ENCODE results near the gene PCDHA8. TPM values are rescaled to one million over a fixed set of nuclear protein-coding genes. Genes with fewer than 3 reads are reported as not detected.
"Not testable (repeated sequence)": the region's sequence is repeated elsewhere in the genome, so short reads cannot be mapped to it uniquely, and the experiment has no call there.

Gene PCDHA8
- not detected for total RNA-seq

- H3K36me3 Mint-ChIP-seq: peaks cover 5% of the 10 kb centered on the region
- no peak within 1 kb of the TSS for H3K27ac Mint-ChIP-seq
- H3K4me3 Mint-ChIP-seq: no peak within 1 kb of the TSS
- peaks cover 56% of the 10 kb centered on the region for H3K27me3 Mint-ChIP-seq
- no peak for DNase-seq
- peaks cover 17% of the 10 kb centered on the region for H3K9me3 Mint-ChIP-seq
- no peaks in the 10 kb centered on the region for H3K4me1 Mint-ChIP-seq
These were observed at the start of gene PCDHA8 for GRCh38 chr5:140840978-140841962. Gene PCDHA8, plus strand, starts transcription at chr5:140841187. Its CDS starts 135 bp downstream, at chr5:140841322.

- no peak within 1 kb of the TSS for H3K4me3 Mint-ChIP-seq
- no peak within 1 kb of the TSS for H3K27ac Mint-ChIP-seq
- DNase-seq: no peak
- H3K27me3 Mint-ChIP-seq: peaks cover 44% of the 10 kb centered on the region
- peaks cover 30% of the 10 kb centered on the region for H3K9me3 Mint-ChIP-seq
- H3K4me1 Mint-ChIP-seq: no peaks in the 10 kb centered on the region
- peaks cover 15% of the 10 kb centered on the region for H3K36me3 Mint-ChIP-seq
These were observed 46.3 kb upstream of the PCDHA8 start, which contains the start of gene PCDHA2 for GRCh38 chr5:140794595-140795258. Gene PCDHA2, plus strand, starts transcription at chr5:140794852.

GRCh38 chr5:140795259-140795641, 45.7 kb upstream of the PCDHA8 start:
- no peak overlapping the region for H3K27ac Mint-ChIP-seq

GRCh38 chr5:140796072-140796717, 44.8 kb upstream of the PCDHA8 start:
- not testable (repeated sequence) for H3K4me1 Mint-ChIP-seq, DNase-seq, H3K27ac Mint-ChIP-seq, H3K4me3 Mint-ChIP-seq
- H3K36me3 Mint-ChIP-seq: peaks cover 21% of the 10 kb centered on the region
- peaks cover 50% of the 10 kb centered on the region for H3K27me3 Mint-ChIP-seq
- peaks cover 29% of the 10 kb centered on the region for H3K9me3 Mint-ChIP-seq

More at GRCh38 chr5:140795259-140795641, 45.7 kb upstream of the PCDHA8 start:
- no peak for DNase-seq
- H3K4me1 Mint-ChIP-seq: no peaks in the 10 kb centered on the region
- peaks cover 31% of the 10 kb centered on the region for H3K9me3 Mint-ChIP-seq
- peaks cover 18% of the 10 kb centered on the region for H3K36me3 Mint-ChIP-seq
- peaks cover 48% of the 10 kb centered on the region for H3K27me3 Mint-ChIP-seq
- H3K4me3 Mint-ChIP-seq: no peak overlapping the region

GRCh38 chr5:140796718-140797095, 44.3 kb upstream of the PCDHA8 start:
- H3K36me3 Mint-ChIP-seq: peaks cover 24% of the 10 kb centered on the region
- H3K27me3 Mint-ChIP-seq: peaks cover 50% of the 10 kb centered on the region
- H3K27ac Mint-ChIP-seq: no peak overlapping the region
- H3K9me3 Mint-ChIP-seq: peaks cover 28% of the 10 kb centered on the region
- DNase-seq: no peak
- H3K4me1 Mint-ChIP-seq: no peaks in the 10 kb centered on the region
- H3K4me3 Mint-ChIP-seq: no peak overlapping the region

- peaks cover 20% of the 10 kb centered on the region for H3K36me3 Mint-ChIP-seq
- no peak for DNase-seq
- peaks cover 37% of the 10 kb centered on the region for H3K27me3 Mint-ChIP-seq
- no peaks in the 10 kb centered on the region for H3K4me1 Mint-ChIP-seq
- H3K4me3 Mint-ChIP-seq: no peak within 1 kb of the TSS
- no peak within 1 kb of the TSS for H3K27ac Mint-ChIP-seq
- H3K9me3 Mint-ChIP-seq: peaks cover 28% of the 10 kb centered on the region
These were observed 40.0 kb upstream of the PCDHA8 start, which contains the start of gene PCDHA3 for GRCh38 chr5:140800816-140801493. Gene PCDHA3, plus strand, starts transcription at chr5:140801057.

GRCh38 chr5:140801494-140801841, 39.5 kb upstream of the PCDHA8 start:
- no peak overlapping the region for H3K4me3 Mint-ChIP-seq
- H3K27ac Mint-ChIP-seq: no peak overlapping the region
- H3K27me3 Mint-ChIP-seq: peaks cover 42% of the 10 kb centered on the region
- no peaks in the 10 kb centered on the region for H3K4me1 Mint-ChIP-seq
- H3K36me3 Mint-ChIP-seq: peaks cover 20% of the 10 kb centered on the region
- peaks cover 28% of the 10 kb centered on the region for H3K9me3 Mint-ChIP-seq
- no peak for DNase-seq

GRCh38 chr5:140802381-140802780, 38.6 kb upstream of the PCDHA8 start:
- H3K27ac Mint-ChIP-seq, DNase-seq, H3K4me3 Mint-ChIP-seq, H3K4me1 Mint-ChIP-seq: not testable (repeated sequence)
- Mint-ChIP-seq H3K27me3 (peaks cover 50% of the 10 kb centered on the region), H3K9me3 (peaks cover 32% of the 10 kb centered on the region), H3K36me3 (peaks cover 23% of the 10 kb centered on the region)

GRCh38 chr5:140802781-140803271, 38.2 kb upstream of the PCDHA8 start:
- Mint-ChIP-seq H3K9me3 (peaks cover 35% of the 10 kb centered on the region), H3K27me3 (peaks cover 54% of the 10 kb centered on the region), H3K27ac (no peak overlapping the region), H3K4me1 (no peaks in the 10 kb centered on the region), H3K36me3 (peaks cover 25% of the 10 kb centered on the region), H3K4me3 (no peak overlapping the region)
- no peak for DNase-seq

- Mint-ChIP-seq H3K36me3 (peaks cover 13% of the 10 kb centered on the region), H3K27me3 (peaks cover 38% of the 10 kb centered on the region)
These were observed 33.9 kb upstream of the PCDHA8 start, which contains the start of gene PCDHA4 for GRCh38 chr5:140806834-140807775. Gene PCDHA4, plus strand, starts transcription at chr5:140807068.

GRCh38 chr5:140808241-140808888, 32.6 kb upstream of the PCDHA8 start:
- H3K4me1 Mint-ChIP-seq, H3K27ac Mint-ChIP-seq, H3K4me3 Mint-ChIP-seq, DNase-seq: not testable (repeated sequence)
- peaks cover 46% of the 10 kb centered on the region for H3K9me3 Mint-ChIP-seq
- H3K36me3 Mint-ChIP-seq: peaks cover 12% of the 10 kb centered on the region
- peaks cover 46% of the 10 kb centered on the region for H3K27me3 Mint-ChIP-seq

More at GRCh38 chr5:140806834-140807775, 33.9 kb upstream of the PCDHA8 start, which contains the start of gene PCDHA4:
- DNase-seq: no peak
- H3K27ac Mint-ChIP-seq: no peak within 1 kb of the TSS
- no peak within 1 kb of the TSS for H3K4me3 Mint-ChIP-seq
- H3K4me1 Mint-ChIP-seq: no peaks in the 10 kb centered on the region
- peaks cover 42% of the 10 kb centered on the region for H3K9me3 Mint-ChIP-seq

- no peak overlapping the region for H3K4me3 Mint-ChIP-seq
- peaks cover 41% of the 10 kb centered on the region for H3K9me3 Mint-ChIP-seq
- H3K27ac Mint-ChIP-seq: no peak overlapping the region
- H3K4me1 Mint-ChIP-seq: no peaks in the 10 kb centered on the region
- H3K27me3 Mint-ChIP-seq: peaks cover 42% of the 10 kb centered on the region
- no peak for DNase-seq
- H3K36me3 Mint-ChIP-seq: peaks cover 10% of the 10 kb centered on the region
These were observed 32.1 kb upstream of the PCDHA8 start for GRCh38 chr5:140808889-140809291.

Measured in activated naive CD8-positive, alpha-beta T cell treated with anti-CD3 and anti-CD28 coated beads for 36 hours (primary cell).